T-helper 9 cell (primary cell): ENCODE results near the gene RUVBL2.
"Not testable (repeated sequence)": the region's sequence is repeated elsewhere in the genome, so short reads cannot be mapped to it uniquely, and the experiment has no call there.

Experiments
- DNase-seq: peaks from one replicate; pipeline ENCODE4 v3.0.0-alpha.2; 2020

Gene RUVBL2

GRCh38 chr19:49018388-49019241 is 24.9 kb downstream of the RUVBL2 start:
- not testable (repeated sequence) for DNase-seq

GRCh38 chr19:49019242-49019932 is 25.7 kb downstream of the RUVBL2 start:
- DNase-seq = peak; percentile 52

DNA sequence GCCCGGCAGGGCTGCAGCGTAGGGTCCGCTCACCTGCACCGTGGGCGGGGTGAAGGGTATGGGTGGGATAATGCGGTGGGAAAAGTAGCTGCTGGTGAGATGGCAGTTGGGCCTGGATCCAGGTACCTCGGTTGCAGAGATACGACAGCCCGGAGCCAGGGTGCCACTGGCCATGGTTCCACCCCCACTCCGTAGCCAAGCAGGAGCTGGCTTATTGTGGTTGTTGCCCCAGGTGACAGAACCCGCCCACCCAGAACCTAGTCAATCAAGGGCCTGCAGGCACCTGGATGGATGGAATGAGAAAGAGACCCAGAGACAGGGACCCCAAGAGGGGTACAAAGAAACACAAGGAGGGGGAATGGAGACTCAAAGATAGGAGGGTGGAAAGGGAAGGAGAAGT is 26.7 kb downstream of the RUVBL2 start:
- no peak for DNase-seq

DNA sequence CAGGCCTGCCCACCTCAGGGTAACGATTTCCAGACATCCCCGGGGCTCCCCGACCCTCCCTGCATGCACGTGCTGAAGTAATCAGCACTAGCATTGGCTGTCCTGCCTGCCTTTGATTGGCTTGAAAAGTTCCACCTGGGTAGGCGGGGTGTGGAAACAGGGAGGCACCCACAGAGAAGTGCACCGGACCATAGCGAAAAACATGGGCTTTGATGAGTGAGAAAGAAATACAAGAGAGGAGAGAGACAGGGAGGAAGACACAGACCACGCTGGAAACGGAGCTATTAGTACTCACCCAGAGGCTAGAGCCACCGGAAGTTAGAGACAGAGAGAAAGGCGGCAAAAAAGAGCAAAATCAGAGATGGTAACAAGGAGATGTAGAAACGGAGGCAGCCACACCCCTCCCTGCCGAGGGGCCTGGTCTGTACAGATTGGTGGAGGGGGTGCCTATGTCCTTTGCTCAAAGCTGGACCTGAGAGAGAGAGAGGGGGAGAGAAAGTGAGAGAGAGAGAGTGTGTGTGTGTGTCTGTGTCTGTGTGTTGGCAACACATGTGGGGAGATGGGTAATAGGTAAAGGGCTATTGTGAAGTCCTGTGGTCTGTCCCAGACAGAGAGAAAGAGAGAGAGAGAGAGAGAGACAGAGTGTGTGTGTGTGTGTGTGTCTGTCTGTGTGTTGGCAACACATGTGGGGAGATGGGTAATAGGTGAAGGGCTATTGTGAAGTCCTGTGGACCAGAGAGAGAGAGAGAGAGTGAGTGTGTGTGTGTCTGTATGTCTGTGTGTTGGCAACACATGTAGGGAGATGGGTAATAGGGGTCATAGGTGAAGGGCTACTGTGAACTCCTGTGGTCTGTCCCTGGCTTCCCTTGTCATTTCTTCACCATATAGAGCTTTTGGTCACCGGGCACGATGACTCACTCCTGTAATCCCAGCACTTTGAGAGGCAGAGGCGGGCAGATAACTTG is 27.5 kb downstream of the RUVBL2 start:
- no peak for DNase-seq

- no peak for DNase-seq
Measured at GRCh38 chr19:49022116-49022515, 28.4 kb downstream of the RUVBL2 start.

DNA sequence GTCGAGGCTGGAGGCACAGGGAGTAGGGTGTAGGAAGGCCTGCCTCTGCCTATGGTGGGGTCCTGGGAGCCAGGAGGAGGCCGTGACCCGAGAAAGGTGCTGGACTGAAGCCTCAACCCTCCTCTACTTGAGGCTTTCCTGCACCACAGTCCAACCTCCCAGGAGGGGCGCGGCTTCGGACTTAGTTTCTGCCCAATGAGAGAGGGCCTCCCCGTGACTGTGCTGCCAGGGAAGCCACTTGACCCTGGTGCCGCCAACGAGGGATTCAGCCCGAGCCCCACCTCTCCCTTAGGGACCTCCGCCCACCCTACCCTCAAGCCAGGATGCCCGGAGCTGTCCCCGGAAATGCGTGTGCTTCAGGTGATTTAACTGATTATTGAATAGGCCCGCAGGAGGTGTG is 30.5 kb downstream of the RUVBL2 start, which contains the start of gene CGB3:
Gene CGB3 (minus strand): TSS at position 101 of the 400 bp plus-strand sequence. CDS start 362 bp downstream, outside the sequence.
- not testable (repeated sequence) for DNase-seq

GRCh38 chr19:49025088-49025487 is 31.4 kb downstream of the RUVBL2 start:
- DNase-seq = not testable (repeated sequence)

DNA sequence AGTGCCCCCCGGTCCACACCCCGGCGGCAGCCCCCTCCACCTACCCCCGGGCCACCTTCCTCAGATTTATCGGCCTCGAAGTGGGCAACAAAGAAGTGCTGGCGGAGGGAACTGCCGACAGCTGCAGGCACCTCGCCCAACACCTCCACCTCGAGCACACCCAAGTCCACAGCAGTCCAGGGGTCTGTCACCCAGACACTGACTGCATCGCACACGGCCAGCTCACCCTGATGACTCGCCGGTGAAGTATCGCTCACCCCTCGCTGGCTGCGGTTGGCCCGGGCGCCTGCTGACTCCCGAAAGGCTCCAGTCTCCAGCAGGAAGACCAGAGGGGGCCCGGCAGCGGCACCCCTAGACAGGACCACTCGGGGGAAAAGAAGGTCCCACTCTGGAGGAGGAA is 31.9 kb downstream of the RUVBL2 start:
- not testable (repeated sequence) for DNase-seq

DNA sequence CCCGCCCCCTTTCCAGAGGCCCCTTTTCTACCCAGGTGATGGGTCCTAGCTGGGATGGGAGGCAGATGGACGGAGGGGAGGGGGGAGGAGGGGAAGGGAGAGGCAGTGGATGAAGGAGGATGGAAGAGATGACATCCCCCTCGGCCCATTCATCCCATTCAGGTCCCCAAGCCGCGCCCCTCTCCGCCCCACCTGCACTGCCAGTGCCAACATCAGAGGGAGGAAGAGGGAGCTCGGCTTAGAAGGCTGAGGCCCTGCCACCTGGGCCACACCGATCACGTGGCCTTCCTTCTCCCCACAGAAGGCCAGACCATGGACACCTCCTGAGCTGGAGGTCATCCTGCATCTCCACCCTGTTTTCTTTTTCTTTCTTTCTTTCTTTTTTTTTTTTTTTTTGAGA is 35.0 kb downstream of the RUVBL2 start:
- not testable (repeated sequence) for DNase-seq

GRCh38 chr19:49029749-49030148 is 36.1 kb downstream of the RUVBL2 start:
- not testable (repeated sequence) for DNase-seq

- DNase-seq = not testable (repeated sequence)
Measured at GRCh38 chr19:49030323-49030722, 36.6 kb downstream of the RUVBL2 start.

DNA sequence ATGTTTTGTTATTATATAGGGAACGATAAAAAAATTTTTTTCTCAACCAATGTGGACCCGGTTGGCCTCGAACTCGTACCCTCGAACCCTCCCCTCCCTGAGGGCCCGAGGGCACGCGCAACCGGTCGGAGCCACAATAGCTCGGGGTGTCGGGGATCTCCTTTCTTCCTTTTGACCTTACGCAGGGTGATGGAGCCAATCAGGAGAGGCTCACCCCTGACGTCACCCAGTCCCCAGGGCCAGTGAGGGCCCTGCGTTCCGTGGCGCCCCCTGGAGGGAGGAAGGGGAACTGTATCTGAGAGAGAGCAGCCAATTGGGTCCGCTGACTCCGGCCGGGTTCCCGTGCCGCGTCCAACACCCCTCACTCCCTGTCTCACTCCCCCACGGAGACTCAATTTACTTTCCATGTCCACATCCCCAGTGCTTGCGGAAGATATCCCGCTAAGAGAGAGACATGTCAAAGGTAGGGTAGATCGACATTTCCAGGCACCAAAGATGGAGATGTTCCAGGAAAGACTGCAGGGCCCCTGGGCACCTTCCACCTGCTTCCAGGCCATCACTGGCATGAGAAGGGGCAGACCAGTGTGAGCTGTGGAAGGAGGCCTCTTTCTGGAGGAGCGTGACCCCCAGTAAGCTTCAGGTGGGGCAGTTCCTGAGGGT is 38.1 kb downstream of the RUVBL2 start, which contains the start of gene CGB2:
Gene CGB2 (plus strand): TSS at position 249 of the 660 bp plus-strand sequence. CDS start 206 bp downstream, at position 455.
- DNase-seq = peak; percentile 26

GRCh38 chr19:49036815-49037214 is 43.1 kb downstream of the RUVBL2 start, which contains the start of gene CGB1:
Gene CGB1, minus strand, starts transcription at chr19:49036895. Its CDS starts 184 bp downstream, at chr19:49036711.
- DNase-seq = not testable (repeated sequence)

- not testable (repeated sequence) for DNase-seq
Measured at GRCh38 chr19:49038111-49038510, 44.4 kb downstream of the RUVBL2 start.

- DNase-seq = not testable (repeated sequence)
Measured at GRCh38 chr19:49038557-49039276, 45.0 kb downstream of the RUVBL2 start.

DNA sequence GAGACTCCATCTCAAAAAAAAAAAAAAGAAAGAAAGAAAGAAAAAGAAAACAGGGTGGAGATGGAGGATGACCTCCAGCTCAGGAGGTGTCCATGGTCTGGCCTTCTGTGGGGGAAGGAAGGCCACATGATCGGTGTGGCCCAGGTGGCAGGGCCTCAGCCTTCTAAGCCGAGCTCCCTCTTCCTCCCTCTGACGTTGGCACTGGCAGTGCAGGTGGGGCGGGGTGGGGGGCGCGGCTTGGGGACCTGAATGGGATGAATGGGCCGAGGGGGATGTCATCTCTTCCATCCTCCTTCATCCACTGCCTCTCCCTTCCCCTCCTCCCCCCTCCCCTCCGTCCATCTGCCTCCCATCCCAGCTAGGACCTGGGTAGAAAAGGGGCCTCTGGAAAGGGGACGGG is 46.0 kb downstream of the RUVBL2 start:
- not testable (repeated sequence) for DNase-seq

GRCh38 chr19:49042177-49042576 is 48.5 kb downstream of the RUVBL2 start:
- no peak for DNase-seq

GRCh38 chr19:49042666-49043065 is 49.0 kb downstream of the RUVBL2 start:
- not testable (repeated sequence) for DNase-seq

DNA sequence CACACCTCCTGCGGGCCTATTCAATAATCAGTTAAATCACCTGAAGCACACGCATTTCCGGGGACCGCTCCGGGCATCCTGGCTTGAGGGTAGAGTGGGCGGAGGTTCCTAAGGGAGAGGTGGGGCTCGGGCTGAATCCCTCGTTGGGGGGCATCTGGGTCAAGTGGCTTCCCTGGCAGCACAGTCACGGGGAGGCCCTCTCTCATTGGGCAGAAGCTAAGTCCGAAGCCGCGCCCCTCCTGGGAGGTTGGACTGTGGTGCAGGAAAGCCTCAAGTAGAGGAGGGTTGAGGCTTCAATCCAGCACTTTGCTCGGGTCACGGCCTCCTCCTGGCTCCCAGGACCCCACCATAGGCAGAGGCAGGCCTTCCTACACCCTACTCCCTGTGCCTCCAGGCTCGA is 49.9 kb downstream of the RUVBL2 start, which contains the start of gene CGB5:
Gene CGB5 (plus strand): TSS at position 301 of the 400 bp plus-strand sequence. CDS start 362 bp downstream, outside the sequence.
- DNase-seq = not testable (repeated sequence)

- not testable (repeated sequence) for DNase-seq
Measured at GRCh38 chr19:49049011-49049410, 55.3 kb downstream of the RUVBL2 start, which contains the start of gene CGB8. Gene CGB8, minus strand, starts transcription at chr19:49049111. Its CDS starts 372 bp downstream, at chr19:49048739.

- DNase-seq = not testable (repeated sequence)
Measured at GRCh38 chr19:49049834-49050233, 56.1 kb downstream of the RUVBL2 start.
